NK-92 (cell line): ENCODE measurements around the gene AP2A2.
"Not testable (repeated sequence)": the region's sequence is repeated elsewhere in the genome, so short reads cannot be mapped to it uniquely, and the experiment has no call there.

Experiments
- DNase-seq: peaks from one replicate; lab custom pipeline; 2025; ENCODE audit not compliant: unreplicated experiment; lab: John Stamatoyannopoulos, UW

The AP2A2 gene

DNA sequence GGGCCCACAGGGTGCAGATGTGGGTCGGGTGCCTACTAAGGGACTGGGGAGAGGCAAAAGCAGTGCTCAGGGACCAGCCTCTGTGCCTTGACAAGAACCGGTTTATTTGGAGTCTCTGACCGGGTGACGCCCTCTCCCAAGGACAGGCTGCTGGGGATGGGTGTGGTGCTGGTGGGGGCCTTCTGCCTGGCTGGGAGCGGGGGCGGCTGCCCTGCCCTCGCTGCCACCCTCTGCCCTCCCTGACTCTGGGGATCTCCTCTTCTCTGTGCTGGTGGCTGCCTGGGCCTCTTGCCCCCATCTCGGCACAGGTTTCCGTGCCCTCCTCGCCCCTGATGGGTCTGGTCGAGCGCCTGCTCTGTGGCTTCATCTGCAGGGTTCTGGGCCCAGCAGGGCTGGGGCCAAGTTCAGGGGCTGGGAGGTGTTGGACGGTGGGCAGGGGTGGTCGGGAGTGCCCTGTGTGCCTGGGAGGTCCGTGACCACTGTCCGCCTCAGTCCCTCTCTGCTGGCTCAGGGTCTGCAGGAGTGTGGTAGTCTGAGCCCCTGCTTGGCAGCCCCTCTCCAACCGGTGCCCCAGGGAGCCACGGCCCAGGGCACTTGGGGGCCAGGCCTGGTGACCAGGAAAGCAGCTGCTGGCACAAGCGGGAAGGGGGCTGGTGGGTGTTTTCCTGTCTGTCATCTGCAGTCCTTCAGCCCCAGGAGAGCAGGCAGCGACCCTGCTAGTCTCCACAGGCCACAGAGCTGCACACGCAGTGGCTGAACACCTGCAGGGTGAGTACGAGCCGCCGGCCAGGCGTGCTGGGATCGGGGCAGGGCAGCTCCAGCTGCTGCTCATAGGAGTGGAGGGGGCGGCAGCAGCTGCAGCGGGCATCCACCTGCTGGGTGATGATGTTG lies 87.3 kb downstream of the AP2A2 start:
- DNase-seq, result no peak

DNA sequence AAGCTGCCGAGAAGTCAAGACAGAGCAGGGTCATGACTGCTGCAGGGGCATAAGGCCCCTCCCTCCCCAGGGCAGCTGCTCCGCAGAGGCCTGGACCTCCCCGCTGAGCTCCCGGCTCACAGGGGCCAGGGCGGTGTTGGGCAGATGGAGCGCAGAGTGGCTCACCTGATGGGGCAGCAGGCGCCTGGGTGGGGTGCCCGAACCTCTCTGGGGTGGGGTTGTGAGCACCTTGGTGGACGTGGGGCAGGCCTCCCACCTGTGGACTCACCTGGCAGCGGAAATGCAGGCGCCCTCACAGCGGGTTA lies 87.9 kb downstream of the AP2A2 start:
- DNase-seq, result no peak

DNA sequence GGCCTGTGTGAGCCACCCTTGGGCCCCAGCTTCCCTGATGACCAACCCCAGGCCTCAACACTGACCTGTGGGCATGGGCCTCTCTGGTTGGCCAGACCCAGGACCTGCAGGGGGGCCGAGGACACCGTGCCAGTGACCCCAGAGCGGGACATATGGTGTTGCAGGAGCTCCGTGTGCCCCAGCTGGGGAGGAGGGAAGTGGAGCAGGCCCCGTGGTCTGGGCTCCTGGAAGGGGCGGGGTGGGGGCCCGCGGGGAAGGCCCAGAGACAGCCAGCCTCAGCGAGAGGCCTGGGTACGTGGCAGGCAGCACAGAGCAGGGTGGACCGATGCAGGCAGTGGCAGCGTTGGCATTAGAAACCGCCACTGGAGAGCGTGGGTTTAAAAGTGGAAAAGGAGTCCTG lies 88.6 kb downstream of the AP2A2 start:
- no peak for DNase-seq

DNA sequence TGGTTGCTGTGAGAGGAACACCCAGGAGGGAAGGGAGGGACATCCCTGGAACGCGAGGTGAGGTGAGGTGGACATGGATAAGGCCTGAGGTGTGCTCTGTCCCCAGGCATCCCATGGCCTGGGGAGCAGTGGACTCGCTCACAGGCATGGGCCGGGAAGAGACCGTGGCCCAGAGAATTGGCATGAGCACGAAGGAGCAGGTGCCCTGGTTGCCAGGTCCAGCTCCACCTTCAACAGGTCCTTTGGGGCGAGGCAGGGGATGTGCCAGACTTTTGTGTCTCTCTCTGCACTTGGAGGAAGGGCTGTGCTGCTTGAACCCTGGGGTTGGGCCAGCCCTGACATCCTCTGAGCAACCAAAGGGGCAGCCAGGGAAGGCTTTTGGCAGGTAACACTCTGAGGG lies 89.4 kb downstream of the AP2A2 start:
- DNase-seq, result no peak

DNA sequence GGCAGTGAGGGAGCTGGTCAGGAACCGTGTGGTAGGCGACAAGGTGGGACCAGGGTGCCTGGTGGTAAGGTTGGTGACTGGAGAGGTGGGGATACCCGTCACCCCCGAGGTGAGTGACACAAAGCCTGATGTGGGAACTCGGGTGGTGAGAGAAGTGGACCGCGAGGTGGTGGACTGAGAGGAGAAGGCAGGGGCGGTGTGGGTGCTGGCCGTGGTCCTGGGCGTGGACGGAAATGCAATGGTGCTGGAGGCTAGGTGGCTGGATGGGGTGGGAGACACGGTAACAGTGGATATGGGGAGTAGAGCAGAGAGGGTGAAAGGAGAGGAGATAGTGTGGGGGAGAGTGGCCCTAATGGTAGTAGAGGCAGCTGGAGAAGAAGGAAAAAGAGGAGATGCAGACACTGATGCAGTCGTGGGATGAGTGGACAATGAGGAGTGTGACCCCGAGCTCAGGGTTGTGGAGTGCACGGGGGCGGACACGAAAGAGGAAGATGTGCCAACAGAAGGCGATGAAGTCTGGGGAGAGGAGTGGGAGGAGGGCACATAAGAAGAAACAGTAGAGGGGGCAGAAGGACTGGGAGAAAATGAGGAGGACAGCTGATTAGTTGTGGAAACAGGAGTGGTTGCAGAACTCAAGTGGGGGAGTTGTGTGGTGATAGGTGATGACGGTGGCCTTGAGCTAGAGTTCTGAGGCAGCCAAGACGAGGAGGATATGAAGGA lies 90.3 kb downstream of the AP2A2 start:
- DNase-seq, result no peak

DNA sequence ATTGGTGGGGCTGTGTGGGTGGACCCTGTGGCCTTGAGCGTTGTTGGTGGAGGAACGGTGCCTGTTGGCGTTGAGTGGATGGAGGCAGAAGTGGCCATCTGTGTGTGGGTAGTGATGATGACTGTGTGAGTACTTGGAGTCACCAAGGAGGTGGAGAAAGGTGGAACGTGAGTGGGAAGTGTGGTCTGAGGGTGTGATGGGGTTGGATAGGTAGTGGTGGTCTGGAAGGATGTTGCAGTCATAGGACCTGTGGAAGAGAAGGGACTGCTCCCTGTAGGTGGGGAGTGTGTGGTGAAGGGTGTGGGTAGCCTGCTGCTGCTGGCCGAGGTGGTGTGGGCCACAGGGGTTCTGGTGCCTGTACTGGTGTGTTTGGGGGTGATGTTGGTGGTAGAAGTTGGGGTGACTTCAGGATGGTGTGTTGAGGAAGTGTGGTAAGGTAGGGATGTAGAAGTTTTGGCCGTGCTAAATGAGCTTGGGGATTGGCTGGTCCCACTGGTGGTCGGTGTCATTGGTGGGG lies 91.0 kb downstream of the AP2A2 start:
- DNase-seq, result not testable (repeated sequence)

DNA sequence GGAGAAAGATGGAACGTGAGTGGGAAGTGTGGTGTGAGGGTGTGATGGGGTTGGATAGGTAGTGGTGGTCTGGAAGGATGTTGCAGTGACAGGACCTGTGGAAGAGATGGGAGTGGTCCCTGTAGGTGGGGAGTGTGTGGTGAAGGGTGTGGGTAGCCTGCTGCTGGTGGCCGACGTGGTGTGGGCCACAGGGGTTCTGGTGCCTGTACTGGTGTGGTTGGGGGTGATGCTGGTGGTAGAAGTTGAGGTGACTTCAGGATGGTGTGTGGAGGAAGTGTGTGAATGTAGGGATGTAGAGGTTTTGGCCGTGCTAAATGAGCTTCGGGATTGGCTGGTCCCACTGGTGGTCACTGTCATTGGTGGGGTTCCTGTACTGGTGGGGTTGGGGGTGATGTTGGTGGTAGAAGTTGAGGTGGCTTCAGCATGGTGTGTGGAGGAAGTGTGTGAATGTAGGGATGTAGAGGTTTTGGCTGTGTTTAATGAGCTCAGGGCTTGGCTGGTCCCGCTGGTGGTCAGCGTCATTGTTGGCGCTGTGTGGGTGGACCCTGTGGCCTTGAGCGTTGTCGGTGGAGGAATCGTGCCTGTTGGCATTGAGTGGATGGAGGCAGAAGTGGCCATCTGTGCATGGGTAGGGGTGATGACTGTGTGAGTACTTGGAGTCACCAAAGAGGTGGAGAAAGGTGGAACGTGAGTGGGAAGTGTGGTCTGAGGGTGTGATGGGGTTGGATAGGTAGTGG lies 91.8 kb downstream of the AP2A2 start:
- DNase-seq, result no peak

DNA sequence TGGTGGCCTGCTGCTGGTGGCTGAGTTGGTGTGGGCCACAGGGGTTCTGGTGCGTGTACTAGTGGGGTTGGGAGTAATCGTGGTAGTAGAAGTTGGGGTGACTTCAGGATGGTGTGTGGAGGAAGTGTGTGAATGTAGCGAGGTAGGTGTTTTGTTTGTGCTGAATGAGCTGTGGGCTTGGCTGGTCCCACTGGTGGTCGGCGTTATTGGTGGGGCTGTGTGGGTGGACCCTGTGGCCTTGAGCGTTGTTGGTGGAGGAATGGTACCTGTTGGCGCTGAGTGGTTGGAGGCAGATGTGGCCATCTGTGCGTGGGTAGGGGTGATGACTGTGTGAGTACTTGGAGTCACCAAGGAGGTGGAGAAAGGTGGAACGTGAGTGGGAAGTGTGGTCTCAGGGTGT lies 92.4 kb downstream of the AP2A2 start:
- no peak for DNase-seq

DNA sequence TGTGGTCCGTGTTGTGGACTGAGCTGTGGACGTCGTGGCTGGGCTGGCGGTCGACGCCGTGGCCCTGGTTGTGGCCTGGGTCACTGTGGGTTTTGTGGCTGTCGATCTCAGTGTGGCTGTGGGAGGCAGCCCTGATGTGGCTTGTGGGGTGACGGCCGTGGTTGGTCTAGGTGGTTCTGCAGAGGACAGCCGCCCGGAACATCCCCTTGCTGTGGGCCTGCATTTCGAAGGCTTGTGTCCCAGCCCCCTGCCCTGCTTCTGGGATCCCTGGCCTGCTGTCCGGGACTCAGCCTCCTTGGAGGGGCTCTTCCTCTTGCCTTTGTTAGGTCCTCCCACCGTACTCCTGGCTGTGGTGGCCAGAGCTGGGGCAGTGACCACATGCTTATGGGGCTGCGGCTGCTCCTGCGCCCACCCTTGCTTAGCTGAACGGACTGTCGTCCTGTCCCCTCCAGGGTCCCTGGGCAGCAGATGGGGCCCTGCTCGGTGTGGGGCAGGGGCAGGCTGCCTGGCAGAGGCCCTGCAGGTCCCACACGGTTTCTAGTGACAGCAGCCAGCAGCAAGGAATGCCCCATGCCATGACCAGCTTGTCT lies 93.7 kb downstream of the AP2A2 start:
- DNase-seq, result no peak

DNA sequence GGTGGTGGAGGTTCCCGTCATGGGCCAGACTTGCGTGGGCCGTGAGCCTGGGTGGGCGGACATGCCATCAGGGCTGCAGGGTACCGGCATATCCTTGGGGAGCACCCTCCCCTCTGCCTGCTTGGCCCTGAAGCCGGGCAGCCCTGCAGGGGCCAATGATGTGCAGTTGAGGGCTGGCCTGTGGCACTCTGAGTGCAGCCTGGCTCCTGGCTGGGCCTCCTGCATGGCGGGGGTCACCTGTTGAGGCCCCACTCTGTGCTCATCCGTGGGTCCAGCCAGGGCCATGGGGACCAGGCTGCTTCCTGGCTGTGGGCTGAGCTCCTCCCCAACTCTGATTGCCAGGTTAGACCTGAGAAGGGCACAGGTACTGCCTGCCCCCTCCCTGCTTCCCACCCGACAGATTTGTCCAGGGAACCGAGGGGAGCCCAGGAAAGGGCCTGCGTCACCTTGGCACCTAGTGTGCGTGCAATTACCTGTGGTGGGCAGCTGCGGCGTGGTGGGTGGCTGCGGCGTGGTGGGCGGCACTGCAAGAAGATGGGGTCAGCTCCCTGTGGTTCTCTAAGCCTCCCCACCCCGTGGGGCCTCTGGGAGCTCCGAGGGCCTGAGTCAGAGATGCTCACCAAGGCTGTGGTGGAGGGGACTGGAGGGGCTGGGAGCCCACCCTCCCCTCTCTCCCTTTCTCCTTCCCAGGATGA lies 94.7 kb downstream of the AP2A2 start:
- DNase-seq, result no peak

DNA sequence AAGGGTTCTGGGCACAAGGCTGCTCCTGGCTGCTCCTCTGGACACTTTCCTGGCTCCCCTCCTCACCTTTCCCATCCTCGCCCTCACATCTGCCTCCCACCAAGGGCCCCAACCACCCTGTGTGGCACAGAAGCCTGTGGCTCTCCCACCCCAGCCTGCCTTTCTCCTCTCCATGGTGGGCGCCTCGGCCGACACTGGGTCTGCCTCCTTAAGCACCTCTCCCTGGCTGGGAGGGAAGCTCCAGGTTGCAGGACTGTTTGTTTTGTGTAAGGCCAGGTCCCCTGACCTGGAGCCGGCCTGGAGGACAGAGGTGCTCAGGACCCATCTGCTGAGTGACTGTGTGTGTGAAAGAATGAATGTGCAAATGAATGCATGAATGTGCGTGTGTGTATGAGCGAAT lies 96.7 kb downstream of the AP2A2 start:
- no peak for DNase-seq

DNA sequence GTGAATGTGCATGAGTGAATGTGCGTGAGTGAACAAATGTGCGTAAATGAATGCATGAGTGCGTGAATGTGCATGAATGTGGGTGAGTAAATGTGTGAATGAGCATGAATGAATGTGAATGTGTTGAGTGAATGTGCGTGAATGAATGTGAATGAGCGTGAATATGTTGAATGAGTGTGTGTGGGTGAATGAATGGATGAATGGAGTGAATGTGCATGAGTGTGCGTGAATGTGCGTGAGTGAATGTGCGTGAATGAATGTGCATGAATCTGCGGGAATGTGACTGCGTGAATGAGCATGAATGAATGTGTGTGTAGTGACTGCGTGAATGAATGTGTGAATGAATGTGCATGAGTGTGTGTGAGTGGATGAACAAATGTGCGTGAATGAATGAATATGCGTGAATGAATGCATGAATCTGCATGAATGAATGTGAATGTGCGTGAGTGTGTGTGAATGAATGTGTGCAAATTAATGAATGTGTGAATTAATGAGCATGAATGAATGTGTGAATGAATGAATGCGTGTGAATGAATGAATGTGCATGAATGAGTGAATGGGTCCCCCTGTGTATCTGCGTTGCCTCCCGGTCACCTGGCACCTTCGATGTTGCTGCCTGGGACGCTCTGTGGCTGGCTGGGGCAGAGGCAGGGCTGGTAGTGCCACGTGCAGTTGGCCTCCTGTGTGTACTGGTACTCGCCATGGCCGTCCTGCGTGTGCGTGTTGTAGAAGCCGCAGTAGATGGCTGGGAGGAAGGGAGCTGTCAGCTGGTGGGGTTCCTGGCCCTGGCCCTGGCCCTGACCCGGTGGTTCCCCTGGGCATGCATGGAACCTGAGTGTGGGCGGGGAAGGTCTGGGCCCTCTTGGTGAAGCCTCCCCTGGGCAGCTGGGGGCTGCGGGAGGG lies 97.5 kb downstream of the AP2A2 start:
- no peak for DNase-seq

DNA sequence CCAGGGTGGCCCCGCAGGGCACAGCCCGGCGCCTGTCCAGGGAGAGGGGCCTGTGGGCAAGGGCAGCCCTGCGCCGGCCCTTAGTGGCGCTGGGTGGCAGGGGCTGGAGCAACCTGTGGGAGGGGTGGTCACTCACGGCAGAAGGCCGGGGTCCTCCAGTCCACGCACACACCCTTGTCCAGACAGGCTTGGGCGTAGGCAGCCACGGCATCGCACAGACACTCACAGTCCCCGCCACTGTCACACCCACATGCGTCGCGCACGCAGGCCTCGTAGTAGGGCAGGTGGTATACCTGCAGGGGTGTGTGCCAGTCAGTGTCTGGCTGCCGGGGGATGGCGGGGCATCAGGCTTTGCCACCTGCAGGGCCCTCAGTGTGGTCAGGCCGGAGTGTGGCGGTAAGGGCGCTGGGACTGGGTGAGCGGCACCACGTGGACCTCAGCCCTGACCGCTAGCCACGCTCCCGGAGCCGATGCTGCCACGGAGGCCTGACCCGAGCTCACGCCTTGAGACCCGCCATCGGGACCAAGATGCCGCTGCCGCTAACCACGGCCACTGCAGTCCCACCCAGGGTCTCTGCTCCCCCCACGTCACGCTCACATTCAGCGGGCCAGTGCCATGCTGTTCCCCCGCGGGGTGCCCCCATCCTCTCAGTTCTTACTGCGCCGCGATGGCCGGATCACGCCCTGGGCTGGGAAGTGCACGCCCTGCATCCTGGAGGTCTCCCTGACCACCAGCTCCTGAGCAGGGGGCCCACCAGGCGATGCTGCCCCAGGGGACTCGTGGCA lies 98.3 kb downstream of the AP2A2 start:
- DNase-seq, result no peak

DNA sequence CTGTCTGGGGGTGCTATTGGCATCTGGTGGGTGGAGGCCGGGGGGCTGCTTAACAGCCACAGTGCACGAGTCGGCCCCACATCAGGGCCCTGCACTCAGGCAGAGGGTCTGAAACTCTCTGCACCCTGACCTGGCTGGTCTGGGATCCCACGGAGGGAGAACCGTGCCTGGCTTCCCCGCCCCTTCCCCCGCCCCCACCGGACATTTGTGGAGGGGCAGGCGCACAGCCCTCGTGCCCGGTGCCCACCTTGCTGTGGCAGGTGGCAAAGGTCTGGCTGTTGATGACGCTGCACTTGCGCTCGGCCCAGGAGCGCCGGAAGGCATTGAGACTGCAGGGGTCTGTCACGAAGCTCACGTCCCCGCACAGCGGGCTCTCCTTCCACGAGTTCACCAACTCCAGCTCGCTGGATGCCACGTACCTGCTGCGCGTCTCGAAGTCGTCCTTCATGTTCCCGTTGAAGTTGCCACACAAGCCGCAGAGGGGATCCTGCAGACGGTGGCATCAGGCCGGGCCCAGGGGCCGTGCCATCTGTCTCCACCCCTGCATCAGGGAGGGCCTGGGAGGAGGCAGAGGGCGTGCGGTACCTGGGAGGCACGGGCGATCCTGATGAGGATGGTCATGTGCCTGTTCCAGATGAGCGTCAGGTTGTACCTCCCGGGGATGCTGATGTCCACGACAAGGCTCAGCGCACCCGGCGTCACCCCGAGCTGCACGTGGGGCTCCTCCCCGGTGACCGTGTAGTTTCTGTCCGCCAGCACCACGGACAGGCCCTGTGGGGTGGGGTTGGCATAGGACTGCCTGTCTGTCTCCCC lies 99.1 kb downstream of the AP2A2 start:
- DNase-seq, result no peak

DNA sequence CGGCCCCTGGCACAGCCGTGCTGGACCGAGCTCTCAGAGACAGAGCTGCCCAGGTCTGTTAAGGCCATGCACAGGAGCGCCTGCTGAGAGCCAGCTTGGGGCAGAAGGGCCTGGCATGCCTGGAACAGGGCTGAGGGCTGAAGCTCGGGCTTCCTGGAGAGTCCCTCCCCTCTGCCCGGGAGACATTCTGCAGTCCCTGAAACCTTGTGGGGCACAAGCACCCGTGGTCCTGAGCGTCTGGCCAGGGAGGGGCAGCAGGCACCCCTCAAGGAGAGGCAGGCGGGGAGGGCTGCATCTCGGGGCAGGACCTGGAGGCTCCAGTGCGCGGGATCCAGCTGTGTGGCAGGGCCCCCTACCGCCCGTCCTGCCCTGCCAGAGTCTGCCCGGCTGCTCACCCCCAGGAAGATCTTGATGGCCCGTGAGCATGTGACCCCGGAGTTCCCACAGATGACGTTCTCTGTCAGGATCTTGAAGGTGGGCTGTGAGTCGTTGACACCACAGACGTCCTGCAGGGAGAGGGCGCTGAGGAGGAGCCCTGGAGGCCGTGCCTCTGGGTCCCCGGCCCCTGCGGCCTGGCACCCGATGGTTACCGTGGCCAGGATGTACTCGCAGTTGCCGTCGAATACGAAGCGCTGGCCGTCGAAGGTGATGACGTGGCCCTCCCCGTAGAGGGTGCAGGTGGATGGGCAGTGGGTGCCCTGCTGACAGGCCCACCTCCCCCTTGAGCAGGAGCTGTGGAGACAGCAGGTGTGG lies 99.9 kb downstream of the AP2A2 start:
- DNase-seq, result no peak

DNA sequence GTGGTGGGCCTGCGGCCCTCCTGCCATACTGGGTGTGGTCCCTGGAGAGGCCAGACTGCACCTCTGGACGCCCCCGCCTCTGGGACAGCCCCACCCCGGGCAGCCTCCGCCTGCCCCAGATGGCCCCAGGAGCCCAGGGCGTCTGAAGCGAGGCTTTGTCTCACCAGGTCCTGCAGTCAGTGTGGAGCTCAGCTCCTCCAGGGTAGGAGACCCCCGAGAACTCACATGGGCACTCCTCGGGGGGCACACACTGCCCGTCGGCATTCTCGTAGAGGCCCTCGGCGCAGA lies 100.4 kb downstream of the AP2A2 start:
- no peak for DNase-seq

DNA sequence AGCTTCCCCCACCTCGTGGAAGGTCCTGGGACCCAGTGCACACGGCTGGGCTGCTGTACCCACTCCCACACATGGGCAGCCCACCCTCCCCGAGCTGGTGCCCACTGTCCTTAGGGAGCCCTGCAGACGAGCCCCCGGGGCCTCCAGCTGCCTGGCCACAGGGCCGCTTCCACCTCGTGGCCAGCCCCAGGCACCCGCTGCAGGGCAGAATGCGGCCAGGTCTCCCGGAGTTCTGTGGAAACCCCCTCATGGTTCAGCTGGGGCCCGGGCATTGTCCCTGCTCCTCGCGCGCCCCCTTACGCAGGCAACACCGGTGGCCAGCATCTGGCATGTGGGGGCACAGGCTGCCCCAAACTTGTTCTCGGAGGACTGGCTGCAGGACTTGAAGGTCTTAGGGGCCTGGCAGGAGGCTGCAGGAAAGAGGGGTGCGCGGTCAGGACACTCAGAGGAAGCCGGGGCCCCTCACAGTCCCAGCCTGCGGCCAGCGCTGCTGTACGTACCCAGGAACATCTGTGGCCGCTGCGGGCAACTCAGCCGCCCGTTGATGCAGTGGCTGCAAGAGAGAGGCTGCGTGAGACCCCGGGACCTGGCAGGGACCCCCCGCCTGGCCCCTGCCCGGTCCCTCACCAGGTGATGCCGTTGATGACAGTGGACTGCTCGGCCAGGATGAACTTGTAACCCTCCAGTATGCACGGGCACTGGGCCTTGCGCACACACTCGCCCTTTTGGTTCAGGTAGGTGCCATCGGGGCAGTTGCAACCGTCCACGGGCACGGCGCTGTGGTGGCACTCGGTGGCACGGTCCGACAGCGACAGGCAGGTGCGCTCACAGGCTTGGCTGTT lies 101.2 kb downstream of the AP2A2 start:
- DNase-seq, result no peak
